Measurements from ENCODE around the gene AGBL4.

Gene AGBL4

DNA sequence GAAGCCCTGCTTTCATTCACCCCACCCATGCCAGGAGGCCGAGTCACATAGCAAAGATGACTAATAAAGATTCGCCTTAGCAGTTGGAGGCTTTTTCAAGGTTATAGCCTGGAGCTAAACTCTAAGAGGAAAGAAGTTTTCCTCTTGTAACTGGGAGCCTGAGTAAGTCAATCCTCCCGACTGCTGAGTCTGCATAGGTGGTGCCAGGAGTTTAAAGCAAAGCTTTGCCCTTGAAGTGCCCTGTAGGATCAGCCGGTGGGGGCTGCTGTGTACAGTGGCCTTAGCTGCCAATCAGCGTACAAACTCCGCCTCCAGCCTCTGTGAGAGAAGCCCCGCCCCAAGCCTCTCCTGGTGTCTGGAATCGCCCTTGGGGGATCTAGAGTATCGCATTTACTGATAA, 1404.2 kb downstream of the AGBL4 start:
- DNase-seq (ENCODE audit: low read depth in 3 of 3, low spot score in 1 of 3), result no peak

DNA sequence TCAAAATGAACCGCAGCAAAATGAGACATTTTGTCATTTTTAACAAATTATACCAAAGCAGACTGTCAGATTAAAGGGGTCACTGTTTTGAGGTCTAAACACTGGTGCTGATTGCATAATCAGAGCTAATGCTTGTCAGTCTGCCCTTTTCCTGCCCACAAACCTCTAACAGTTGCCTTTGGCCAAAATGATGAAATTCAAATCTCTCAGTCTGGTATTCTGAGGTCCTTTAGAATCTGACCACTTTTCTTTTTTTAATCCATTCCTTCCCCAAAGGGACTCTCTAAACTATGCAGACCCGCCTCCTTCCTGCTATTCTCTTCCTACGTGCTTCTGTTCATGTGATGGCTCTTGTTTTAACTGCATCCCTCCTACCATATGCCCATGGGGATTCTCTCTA, 1406.5 kb downstream of the AGBL4 start:
- DNase-seq (ENCODE audit: low read depth in 3 of 3, low spot score in 1 of 3), result no peak

DNA sequence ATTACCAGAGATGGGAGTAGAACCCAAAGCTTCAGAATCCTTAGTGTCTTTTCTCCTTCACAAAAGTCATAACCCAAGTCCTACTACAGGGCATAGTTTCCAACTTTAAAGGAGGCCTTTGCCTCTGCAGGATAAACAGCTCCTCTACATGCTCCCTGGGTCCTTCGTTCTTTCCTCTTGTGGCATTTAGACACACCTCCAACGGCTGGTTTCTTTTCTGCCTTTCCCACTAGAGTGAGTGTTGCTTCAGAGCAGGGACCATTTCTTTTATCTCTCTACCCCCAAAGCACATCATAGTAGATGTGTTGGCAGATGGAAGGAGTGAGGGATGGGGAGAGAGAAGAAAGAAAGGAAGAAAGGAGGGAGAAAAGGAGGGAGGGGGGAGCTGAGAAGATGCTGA, 1407.0 kb downstream of the AGBL4 start:
- no peak for DNase-seq (ENCODE audit: low read depth in 3 of 3, low spot score in 1 of 3)

DNA sequence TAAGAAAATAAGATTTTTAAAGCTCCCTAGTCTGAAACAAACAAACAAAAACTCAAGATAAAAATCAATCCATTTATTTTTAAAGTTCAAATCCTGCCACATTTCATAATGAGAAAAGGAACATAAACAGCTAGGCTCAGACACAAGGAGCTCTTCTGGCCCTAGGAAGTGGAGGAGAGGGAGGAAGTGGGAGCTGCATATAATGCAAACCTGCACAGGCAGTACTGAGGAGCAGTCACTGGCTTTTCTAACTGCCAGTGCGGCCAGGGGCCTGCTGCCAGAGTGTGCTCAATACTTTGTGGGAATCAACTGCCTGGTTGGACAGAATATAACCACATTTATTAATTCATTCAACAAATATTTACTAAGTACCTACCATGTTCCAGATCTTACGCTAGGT, 1411.9 kb downstream of the AGBL4 start:
- no peak for DNase-seq (ENCODE audit: low read depth in 3 of 3, low spot score in 1 of 3)

DNA sequence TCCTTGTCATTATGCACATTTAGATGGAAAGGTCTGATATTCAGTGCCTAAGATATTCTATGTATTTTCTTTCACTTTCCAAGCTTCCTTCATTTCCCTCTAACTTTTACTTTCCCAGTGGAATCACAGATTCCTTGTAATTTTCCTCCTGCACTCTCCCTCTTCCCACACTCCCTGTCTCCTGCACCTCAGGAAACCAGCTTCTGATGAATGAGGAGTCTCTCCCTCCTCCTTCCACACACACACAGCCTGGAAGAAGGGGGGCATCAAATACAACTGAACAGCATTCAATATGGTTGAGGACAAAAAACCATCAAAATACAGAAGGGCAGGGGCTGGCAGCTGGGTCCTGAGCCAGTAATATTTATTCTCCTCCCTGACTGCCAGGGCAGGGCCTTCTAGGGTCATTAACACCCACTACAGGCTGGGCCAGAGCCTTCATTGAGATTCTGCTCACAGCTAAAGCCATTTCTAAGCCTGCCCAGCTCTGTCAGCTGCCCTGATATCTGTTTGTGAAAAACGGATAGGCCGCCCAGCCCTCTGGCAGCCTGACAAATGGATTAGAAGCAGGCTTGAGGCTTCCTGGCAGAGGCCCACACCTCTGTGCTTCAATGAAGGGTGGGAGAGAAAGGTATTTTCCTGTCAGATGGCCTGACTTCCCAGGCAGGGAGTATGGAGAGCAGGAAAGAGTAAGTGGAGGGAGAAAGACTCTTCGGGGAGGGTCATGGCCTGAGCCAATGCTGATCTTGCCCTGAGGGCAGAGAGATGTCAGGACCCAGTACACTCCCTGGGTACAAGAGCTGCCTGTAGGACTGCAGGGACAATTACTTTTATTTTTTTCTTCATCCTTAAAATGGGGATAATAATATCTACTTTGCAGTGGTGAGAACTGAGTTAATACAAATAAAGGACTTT, 1412.9 kb downstream of the AGBL4 start:
- no peak for DNase-seq (ENCODE audit: low read depth in 3 of 3, low spot score in 1 of 3)

DNA sequence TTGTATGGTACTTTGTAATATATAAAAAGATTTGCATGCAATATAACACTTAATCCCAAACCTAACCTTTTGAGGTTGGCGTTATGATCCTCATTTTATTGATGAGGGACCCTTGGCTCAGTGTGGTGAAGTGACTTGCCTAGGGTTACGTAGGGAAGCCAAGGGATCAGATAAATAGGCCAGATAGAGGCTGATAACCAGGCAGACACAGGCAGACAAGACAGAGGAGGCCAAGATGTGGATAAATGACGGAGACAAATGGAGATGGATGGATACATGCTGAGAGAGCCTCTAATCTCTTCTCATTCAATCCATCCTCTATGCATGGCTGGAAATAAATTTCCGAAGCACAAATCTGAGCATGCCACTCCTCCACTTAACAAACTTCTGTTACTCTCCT, 1414.9 kb downstream of the AGBL4 start:
- DNase-seq (ENCODE audit: low read depth in 3 of 3, low spot score in 1 of 3), result no peak

DNA sequence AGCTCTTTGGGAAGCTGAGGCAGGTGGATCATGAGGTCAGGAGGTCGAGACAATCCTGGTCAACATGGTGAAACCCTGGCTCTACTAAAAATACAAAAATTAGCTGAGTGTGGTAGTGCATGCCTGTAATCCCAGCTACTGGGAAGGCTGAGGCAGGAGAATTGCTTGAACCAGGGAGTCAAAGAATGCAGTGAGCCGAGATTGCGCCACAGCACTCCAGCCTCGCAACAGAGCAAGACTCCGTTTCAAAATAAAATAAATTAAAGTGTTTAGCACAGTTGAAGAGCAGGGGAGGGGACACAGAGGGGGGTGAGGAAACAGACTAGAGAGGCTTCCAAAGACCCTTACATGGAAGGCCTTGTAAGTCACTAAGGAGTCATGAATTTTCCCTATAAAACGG, 1420.5 kb downstream of the AGBL4 start:
- DNase-seq (ENCODE audit: low read depth in 3 of 3, low spot score in 1 of 3), result no peak

DNA sequence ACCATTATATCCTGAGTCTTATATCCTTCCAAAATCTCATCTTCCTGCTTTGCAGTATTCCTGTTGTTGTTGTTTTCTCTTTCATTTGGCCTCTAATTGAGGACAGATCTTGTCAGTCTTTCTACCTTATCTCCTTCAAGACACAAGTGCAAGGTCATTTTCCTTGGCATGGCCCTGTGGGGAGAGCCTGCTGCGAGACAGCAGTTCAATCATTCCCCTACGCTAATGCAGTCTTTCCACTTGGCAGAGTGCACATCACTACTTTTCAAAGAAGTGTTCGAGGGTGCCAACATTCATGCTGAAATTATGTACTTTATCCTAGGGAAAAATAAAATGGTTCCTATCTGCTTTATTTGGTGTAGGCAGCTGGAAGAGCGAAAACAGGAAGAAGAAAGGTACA, 1421.4 kb downstream of the AGBL4 start:
- DNase-seq (ENCODE audit: low read depth in 3 of 3, low spot score in 1 of 3), result no peak

DNA sequence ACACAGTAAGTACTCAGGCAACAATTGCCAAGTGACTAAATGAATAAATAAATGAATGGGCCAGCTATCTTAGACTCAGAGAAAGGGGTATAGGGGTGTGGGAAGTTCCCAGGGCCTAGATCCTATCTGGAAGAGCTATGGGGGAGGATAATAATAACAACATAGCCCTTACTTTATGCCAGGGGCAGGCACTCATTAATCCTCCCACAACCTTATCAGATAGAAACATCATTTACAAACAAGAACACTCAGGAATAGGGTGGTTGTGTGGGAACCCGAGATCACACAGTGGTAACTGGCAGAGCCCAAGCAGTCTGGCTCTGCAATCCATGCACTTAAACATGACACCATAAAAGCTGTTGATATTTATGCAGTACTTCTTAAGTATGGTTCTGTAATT, 1423.6 kb downstream of the AGBL4 start:
- no peak for DNase-seq (ENCODE audit: low read depth in 3 of 3, low spot score in 1 of 3)

DNA sequence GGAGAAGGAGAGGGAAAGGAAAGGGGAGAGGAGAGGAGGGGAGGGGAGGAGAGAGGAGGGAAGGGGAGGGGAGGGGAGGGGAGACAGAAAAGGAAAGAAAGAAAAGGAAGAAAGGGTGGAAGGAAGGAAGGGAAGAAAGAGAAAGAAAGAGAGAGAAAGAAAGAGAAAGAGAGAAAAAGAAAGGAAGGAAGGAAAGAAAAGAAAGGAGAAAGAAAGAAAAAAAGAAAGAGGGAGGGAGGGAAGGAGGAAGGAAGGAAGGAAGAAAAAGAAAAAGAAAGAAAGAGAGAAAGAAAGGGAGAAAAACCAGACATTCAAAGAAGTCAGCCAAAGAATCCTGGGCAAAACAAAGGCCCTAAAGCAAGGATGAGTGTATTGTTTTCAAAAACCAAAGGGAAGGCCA, 1426.1 kb downstream of the AGBL4 start:
- DNase-seq (ENCODE audit: low read depth in 3 of 3, low spot score in 1 of 3), result no peak

DNA sequence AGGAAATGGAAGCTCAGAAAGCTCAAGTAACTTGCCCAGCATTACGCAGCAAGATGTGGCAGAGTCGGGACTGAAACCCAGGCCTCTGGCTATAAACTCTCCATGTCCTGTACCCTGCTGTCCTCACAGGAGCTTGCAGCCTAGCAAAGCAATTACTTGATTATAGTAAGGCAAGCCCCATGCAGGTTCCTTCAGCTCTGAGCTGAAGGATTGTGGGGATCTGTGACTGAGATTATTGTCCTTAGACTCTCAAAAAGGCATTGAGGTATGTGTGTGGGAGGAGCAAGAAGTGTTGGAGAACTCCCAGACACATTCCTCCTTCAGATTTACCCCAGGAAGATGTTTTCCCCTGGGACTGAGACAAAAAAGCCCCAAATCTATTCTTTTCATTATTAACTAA, 1427.7 kb downstream of the AGBL4 start:
- DNase-seq (ENCODE audit: low read depth in 3 of 3, low spot score in 1 of 3), result no peak

DNA sequence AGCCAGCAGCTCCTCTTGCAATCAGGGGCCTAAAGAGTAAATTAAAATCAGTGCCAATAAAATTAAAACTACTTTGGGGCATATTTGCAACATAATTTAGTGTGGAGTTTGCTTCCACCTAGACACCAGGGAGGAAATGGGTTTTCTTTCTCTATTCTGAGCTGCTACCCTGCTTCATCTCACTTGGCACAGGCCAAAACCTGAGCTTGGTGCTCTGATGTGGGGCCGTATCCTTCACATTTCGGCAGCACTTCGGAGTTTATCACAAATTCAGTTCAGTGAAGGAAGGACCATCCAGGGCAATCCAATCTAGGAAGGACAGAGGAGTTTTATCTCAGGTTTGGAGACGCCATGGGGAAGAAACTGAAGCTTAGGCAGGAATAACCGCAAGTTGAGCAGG, 1428.1 kb downstream of the AGBL4 start:
- no peak for DNase-seq (ENCODE audit: low read depth in 3 of 3, low spot score in 1 of 3)

DNA sequence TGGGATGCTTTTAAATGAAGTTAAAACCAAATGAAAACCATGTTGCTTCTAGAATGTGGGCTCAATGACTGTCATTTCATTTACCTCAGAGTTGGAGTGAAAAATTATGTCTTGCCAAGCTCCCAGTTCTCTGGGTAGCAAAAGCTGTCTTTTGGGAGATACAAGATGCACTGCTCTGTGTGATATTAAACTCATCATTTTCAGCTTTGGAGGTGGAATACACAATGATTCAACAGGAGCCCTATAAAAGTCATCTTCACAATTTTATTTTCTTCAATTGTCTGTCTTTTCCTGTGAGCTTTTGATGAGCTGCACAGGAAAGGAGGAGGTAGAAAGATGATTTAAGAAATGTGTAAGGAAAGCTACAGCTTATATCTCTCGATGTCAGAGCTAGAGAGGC, 1431.4 kb downstream of the AGBL4 start:
- no peak for DNase-seq (ENCODE audit: low read depth in 3 of 3, low spot score in 1 of 3)

DNA sequence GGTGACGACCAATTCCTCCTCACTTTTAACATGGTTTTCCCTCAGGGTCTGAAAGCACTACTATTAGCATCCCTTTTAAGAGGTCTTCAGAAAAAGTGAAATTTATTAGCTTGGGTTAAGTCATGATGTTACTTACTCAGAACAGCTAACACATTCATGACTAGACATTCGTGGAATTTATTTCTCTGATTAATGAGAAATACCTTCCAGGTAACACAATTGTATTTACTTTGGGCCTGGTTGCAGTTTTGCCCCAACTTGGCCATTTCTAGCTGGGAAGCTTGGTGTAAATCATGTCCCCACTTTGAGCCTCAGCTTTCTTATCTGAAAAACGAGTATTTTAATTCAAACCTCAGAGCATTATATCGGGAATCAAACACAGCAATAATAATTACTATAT, 1432.6 kb downstream of the AGBL4 start:
- DNase-seq (ENCODE audit: low read depth in 3 of 3, low spot score in 1 of 3), result no peak

DNA sequence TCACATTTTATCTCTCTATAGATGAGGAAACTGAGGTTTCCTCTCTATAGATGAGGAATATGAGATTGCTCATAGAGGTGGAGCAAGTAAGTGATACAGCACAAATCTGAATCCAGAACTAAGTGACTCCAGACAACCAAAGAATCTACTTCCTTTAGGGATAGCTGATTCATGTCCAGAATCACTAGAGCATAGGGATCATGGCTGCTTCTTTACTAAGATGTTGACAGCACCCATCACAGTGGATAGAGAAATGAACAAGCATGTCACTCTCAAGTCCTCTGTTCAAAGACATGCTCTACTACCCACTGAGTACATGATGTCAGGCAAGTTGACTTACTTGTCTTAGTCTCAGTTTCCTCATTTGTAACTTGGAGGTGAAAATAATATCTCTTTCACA, 1435.7 kb downstream of the AGBL4 start:
- no peak for DNase-seq (ENCODE audit: low read depth in 3 of 3, low spot score in 1 of 3)

DNA sequence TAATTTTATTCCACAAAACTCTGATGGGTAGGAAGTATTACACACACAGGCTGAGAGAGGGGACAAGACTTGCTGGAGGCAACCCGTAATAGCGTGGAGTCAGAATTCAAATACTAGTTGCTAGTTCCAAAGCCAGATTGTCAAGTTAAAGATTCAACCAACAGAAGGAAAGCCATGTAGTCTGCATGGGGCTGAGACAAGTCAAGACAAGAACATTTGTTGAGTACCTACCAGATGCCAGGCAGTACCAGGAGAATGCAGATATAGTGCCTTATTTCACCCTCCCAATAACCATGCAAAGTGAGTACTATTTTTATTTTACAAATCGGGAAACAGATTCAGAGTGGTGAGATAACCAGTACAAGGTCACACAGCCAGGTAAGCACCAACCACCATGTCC, 1441.3 kb downstream of the AGBL4 start:
- no peak for DNase-seq (ENCODE audit: low read depth in 3 of 3, low spot score in 1 of 3)

DNA sequence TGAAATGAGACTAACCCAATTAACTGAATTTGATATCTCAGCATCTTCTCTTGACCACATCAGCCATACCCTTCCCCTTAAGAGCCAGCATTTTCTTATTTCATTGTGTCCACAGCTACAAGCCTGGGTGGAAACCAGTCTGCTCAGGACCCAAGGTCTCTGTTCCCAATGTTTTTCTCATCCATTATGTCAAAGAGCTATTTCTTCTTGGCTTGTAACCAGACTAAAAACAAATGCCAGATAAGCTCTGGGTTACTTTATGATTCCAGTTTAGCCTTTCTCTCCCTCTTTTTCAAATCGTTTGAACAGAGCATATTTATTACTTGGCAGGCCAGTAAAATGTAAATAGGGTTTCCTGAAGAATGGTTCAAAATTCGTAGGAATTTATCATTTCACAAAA, 1442.5 kb downstream of the AGBL4 start:
- DNase-seq (ENCODE audit: low read depth in 3 of 3, low spot score in 1 of 3), result no peak

DNA sequence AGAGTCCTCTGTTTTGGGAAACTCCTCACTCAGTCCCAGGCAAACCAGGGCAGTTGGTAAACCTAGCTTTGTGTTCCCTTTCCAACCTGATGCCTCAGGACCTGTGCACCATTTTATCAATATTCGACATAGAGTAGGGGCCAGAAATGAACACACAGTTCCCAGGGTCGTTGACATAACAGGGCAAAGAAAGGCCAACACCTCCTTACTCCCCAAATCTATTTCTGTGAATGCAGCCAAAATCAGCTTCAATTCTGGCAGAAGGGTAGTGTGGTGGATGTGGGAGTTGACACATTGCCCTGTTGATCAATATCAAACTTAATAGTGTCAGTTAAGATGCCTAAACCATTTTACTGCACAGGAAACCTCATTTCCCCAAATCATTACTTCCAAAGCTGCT, 1447.2 kb downstream of the AGBL4 start:
- DNase-seq (ENCODE audit: low read depth in 3 of 3, low spot score in 1 of 3), result no peak

DNA sequence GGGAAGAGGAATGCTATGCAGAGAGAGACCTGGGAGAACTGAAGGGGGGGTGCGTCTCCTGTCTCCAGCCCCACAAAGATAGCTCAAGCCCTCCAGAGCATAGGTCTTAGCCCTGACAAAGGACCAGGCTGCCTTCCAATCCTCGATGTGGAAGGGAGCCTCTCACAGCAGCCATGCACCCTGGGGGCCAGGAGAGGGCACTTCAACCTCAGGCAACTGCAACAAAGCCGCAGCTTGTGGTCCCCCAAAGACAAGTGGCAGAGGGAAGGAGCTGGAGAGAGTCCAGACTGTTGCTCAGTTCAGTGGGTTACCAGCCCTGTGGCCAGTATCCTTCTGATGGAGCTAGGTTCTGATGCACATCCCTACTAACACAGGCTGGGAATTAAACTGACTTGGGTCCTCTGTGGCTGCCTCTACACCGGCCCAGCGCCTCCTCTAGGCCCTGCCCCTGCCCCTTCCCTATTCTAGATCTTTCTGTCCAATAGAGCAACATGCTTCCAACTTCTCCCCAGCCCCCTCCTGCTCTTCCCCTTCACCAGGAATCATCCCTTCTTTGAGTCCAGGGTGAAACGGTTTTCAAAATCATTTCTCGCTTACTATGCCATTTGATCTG, 1451.0 kb downstream of the AGBL4 start:
- no peak for DNase-seq (ENCODE audit: low read depth in 3 of 3, low spot score in 1 of 3)

DNA sequence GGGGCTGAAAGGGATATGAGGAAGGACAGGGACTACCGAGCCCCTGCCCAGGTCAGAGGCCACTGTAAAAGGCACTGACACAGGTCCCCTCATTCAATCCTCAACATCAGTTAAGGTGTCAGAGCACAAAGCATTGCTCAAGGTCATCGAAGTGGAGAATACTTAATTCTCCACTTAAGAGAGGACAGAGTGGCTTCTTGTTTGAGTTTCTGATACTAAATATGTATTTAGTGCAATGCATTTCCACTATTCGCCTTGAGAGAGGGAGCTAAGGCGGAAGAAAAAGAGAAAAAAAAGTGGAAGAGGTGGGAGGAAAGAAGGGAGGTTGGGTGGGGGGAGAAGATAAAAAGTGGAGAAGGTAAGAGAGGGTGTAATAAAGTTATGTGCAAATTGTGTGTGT, 1451.6 kb downstream of the AGBL4 start:
- DNase-seq (ENCODE audit: low read depth in 3 of 3, low spot score in 1 of 3), result no peak

DNA sequence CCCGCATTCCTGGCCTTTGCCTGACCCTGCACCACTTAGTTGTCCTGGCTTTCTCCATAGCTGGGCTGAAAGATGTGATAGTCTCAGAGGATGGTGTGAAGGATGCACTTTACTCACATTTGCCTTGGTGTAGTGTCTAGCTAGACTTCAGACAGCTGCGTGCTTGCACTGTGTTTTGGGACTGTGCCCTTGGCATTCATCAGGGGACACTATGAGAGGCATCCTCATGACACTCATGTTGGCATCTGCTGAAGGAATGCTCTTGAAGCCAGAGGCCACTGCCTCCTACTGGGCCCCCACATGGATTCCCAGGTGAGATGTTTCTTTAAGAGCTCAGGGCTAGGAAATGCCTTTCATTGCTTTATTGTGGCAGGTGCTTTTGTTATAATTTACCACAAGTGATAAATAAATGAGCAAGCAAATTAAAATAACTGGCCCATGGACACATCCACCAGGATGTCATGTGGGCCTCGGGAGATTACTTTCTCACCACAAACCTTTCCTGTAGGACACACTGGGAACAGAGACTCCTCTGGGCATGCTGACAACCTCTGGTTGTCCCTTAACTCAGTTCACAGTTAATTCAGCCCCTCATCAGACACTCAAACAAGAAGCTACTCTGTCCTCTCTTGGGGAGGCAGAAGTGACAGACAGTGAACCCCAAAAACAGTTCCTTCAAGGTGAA, 1452.3 kb downstream of the AGBL4 start:
- no peak for DNase-seq (ENCODE audit: low read depth in 3 of 3, low spot score in 1 of 3)

DNA sequence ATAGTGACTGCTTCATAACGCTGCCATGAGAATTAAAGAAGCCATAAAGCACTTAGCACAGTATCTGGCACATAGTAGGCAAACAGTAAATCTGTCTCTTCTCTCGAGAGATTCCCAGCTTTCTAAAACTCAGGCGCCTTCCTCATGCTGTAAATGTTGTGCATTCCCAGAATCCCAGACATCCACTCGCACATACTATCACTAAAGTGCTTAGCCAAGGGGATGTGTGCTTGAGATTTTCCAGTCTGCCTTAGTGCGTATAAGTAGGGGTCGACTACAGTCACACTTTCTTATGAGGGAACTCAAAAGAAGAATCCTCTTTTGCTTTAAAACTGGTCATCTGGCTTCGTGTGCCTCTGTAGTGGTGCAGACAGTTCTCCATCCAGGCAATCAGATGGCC, 1453.2 kb downstream of the AGBL4 start:
- DNase-seq (ENCODE audit: low read depth in 3 of 3, low spot score in 1 of 3), result no peak
